MCF 10A (cell line): ENCODE data around the gene IL9R. TPM values are rescaled to one million over a fixed set of nuclear protein-coding genes. Genes with fewer than 3 reads are reported as not detected.
"Not testable (repeated sequence)": the region's sequence is repeated elsewhere in the genome, so short reads cannot be mapped to it uniquely, and the experiment has no call there.

Experiments
- BruUV-seq: library from RNA; stranded (reverse); fragments of 400-500 nt; replicated peaks from 2 replicates; lab custom pipeline; 2021; lab: Mats Ljungman, UMichigan
- CTCF ChIA-PET: fragments of 300-600 bp; sonication (Branson Sonifier 250); formaldehyde crosslinking; extraction: SDS; loops from one replicate; lab custom pipeline; 2021; ENCODE audit warnings: antibody characterized with exemption, inconsistent platforms; lab: Yijun Ruan, JAX
- POLR2A ChIA-PET: fragments of 300-600, 350-650 bp; sonication (Branson Sonifier 250); formaldehyde crosslinking; extraction: SDS; loops from one replicate; lab custom pipeline; 2020; ENCODE audit warnings: antibody characterized with exemption, inconsistent platforms; lab: Yijun Ruan, JAX
- DNase-seq: peaks from one replicate; pipeline ENCODE4 v3.0.0-alpha.2; 2018; ENCODE audit not compliant: unreplicated experiment
- H3K27ac Mint-ChIP-seq: one replicate; pipeline ENCODE4 v1.8.0; 2022; ENCODE audit warnings: mild to moderate bottlenecking, low read depth, mixed read lengths; ENCODE audit not compliant: unreplicated experiment
- H3K27me3 Mint-ChIP-seq: one replicate; pipeline ENCODE4 v1.8.0; 2022; ENCODE audit warnings: mixed read lengths; ENCODE audit not compliant: insufficient read depth, unreplicated experiment
- H3K36me3 Mint-ChIP-seq: one replicate; pipeline ENCODE4 v1.8.0; 2022; ENCODE audit warnings: mild to moderate bottlenecking, moderate library complexity, mixed read lengths; ENCODE audit not compliant: insufficient read depth, unreplicated experiment
- H3K4me1 Mint-ChIP-seq: one replicate; pipeline ENCODE4 v1.8.0; 2022; ENCODE audit warnings: mixed read lengths; ENCODE audit not compliant: insufficient read depth, unreplicated experiment
- H3K4me3 Mint-ChIP-seq: one replicate; pipeline ENCODE4 v1.8.0; 2022; ENCODE audit warnings: mild to moderate bottlenecking, moderate library complexity, mixed read lengths; ENCODE audit not compliant: unreplicated experiment
- H3K9me3 Mint-ChIP-seq: one replicate; pipeline ENCODE4 v1.8.0; 2022; ENCODE audit warnings: mixed read lengths; ENCODE audit not compliant: unreplicated experiment
- intact Hi-C: fragments of 100-400 bp; cut with micrococcal nuclease; formaldehyde crosslinking; loops from 2 replicates; pipeline ENCODE4 v1.14.1; 2022
- total RNA-seq: library from RNA; stranded (reverse); gene quantifications from 2 replicates; pipeline ENCODE4 v1.2.3, GENCODE V29; 2022

Gene IL9R
- total RNA-seq, 1 experiment from 2014 or later = 0.23 TPM

DNA sequence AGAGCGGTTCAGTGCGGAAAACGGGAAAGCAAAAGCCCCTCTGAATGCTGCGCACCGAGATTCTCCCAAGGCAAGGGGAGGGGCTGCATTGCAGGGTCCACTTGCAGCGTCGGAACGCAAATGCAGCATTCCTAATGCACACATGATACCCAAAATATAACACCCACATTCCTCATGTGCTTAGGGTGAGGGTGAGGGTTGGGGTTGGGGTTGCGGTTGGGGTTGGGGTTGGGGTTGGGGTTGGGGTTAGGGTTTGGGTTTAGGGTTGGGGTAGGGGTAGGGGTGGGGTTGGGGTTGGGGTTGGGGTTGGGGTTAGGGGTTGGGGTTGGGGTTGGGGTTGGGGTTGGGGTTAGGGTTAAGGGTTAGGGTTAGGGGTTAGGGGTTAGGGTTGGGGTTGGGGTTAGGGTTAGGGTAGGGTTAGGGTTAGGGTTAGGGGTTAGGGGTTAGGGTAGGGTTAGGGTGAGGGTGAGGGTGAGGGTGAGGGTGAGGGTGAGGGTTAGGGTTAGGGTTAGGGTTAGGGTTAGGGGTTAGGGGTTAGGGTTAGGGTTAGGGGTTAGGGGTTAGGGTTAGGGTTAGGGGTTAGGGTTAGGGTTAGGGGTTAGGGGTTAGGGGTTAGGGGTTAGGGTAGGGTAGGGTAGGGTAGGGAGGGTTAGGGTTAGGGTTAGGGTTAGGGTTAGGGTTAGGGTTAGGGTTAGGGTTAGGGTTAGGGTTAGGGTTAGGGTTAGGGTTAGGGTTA, 32.4 kb downstream of the IL9R start:
- POLR2A ChIA-PET, H3K27ac Mint-ChIP-seq, BruUV-seq, CTCF ChIA-PET, intact Hi-C loops, DNase-seq, H3K9me3 Mint-ChIP-seq, H3K27me3 Mint-ChIP-seq, H3K36me3 Mint-ChIP-seq, H3K4me3 Mint-ChIP-seq, H3K4me1 Mint-ChIP-seq: not testable (repeated sequence)

DNA sequence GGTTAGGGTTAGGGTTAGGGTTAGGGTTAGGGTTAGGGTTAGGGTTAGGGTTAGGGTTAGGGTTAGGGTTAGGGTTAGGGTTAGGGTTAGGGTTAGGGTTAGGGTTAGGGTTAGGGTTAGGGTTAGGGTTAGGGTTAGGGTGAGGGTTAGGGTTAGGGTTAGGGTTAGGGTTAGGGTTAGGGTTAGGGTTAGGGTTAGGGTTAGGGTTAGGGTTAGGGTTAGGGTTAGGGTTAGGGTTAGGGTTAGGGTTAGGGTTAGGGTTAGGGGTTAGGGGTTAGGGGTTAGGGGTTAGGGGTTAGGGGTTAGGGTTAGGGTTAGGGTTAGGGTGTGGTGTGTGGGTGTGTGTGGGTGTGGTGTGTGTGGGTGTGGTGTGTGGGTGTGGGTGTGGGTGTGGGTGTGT, 33.0 kb downstream of the IL9R start:
- BruUV-seq, H3K9me3 Mint-ChIP-seq, DNase-seq, H3K36me3 Mint-ChIP-seq, CTCF ChIA-PET, H3K27ac Mint-ChIP-seq, H3K4me1 Mint-ChIP-seq, H3K27me3 Mint-ChIP-seq, POLR2A ChIA-PET, intact Hi-C loops, H3K4me3 Mint-ChIP-seq: not testable (repeated sequence)

Other genes starting within 250 kb of the IL9R start
- 44.6 and 46.1 TPM in 2 replicates for gene VAMP7, start 116.4 kb upstream of the IL9R start, total RNA-seq